ENCODE measurements around the gene POLR3GL.
"Not testable (repeated sequence)": the region's sequence is repeated elsewhere in the genome, so short reads cannot be mapped to it uniquely, and the experiment has no call there.

Gene POLR3GL

GRCh38 chr1:146020058-146021049, 55.9 kb downstream of the POLR3GL start:
- no peak for DNase-seq (ENCODE audit: low read depth)

- DNase-seq (ENCODE audit: low read depth), result no peak
Measured at GRCh38 chr1:146021050-146021445, 56.6 kb downstream of the POLR3GL start.

GRCh38 chr1:146021622-146022402, 57.3 kb downstream of the POLR3GL start, which contains the start of gene HJV:
HJV (minus strand) TSS chr1:146021735; CDS start chr1:146020231, 1,504 bp downstream.
- no peak for DNase-seq (ENCODE audit: low read depth)

- no peak for DNase-seq (ENCODE audit: low read depth)
Measured at GRCh38 chr1:146022403-146023127, 58.1 kb downstream of the POLR3GL start.

GRCh38 chr1:146025787-146026495, 61.5 kb downstream of the POLR3GL start:
- DNase-seq (ENCODE audit: low read depth), result not testable (repeated sequence)

- DNase-seq (ENCODE audit: low read depth), result not testable (repeated sequence)
Measured at GRCh38 chr1:146026650-146027049, 62.2 kb downstream of the POLR3GL start.

Measured in activated T-cell treated with anti-CD3 and anti-CD28 coated beads for 48 hours (primary cell).